ENCODE measurements around the gene TMEM120B.

DNA sequence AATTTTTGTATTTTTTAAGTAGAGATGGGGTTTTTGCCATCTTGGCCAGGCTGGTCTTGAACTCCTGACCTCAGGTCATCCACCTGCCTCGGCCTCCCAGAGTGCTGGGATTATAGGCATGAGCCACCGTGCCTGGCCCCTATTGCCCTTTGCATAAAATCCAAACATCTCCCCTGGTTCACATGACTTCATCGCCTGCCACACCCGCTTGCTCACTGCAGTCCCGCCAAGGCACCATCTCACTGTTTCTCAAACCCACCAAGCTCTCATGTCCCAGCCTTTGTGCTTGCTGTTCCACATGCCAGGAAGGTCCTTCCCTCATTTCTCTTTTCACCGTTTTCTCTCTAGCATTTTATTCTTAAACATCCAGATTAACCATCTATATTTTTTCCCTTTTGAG, 71.2 kb downstream of the TMEM120B start:
- TF ChIP-seq EZH2phosphoT487 (IDR thresholded peaks at IDR 0.05; ENCODE audit: insufficient read depth, low read depth) (no peak), EZH2 (IDR thresholded peaks at IDR 0.05; ENCODE audit: insufficient read depth, poor library complexity, severe bottlenecking) (no peak)
